Activated CD4-positive, alpha-beta T cell treated with anti-CD3 and anti-CD28 coated beads for 36 hours (primary cell): ENCODE data around the gene GPX6. TPM values are rescaled to one million over a fixed set of nuclear protein-coding genes. Genes with fewer than 3 reads are reported as not detected.
"Not testable (repeated sequence)": the region's sequence is repeated elsewhere in the genome, so short reads cannot be mapped to it uniquely, and the experiment has no call there.

Experiments used
- ATAC-seq: fragments of 200-7000 bp; cut with Tn5 transposase; one replicate; pipeline ENCODE4 v1.10.0; 2021; ENCODE audit warnings: mild to moderate bottlenecking, moderate library complexity
- CTCF ChIA-PET: fragments of 350-600 bp; sonication (Branson Sonifier 250); formaldehyde crosslinking; loops from one replicate; lab custom pipeline; 2021; ENCODE audit warnings: antibody characterized with exemption; lab: Charles Lee
- POLR2A ChIA-PET: fragments of 350-600 bp; sonication (Branson Sonifier 250); formaldehyde crosslinking; loops from one replicate; lab custom pipeline; 2021; ENCODE audit warnings: antibody characterized with exemption, inconsistent platforms; lab: Charles Lee
- DNase-seq: peaks from one replicate; pipeline ENCODE4 v3.0.0-alpha.2; 2020
- H3K27ac Mint-ChIP-seq: one replicate; pipeline ENCODE4 v1.8.0; 2021; ENCODE audit warnings: mixed read lengths
- H3K27me3 Mint-ChIP-seq: one replicate; pipeline ENCODE4 v1.8.0; 2021; ENCODE audit warnings: mixed read lengths
- H3K36me3 Mint-ChIP-seq: one replicate; pipeline ENCODE4 v1.8.0; 2021; ENCODE audit warnings: low read depth, mixed read lengths
- H3K4me1 Mint-ChIP-seq: one replicate; pipeline ENCODE4 v1.8.0; 2021; ENCODE audit warnings: mixed read lengths
- H3K4me3 Mint-ChIP-seq: one replicate; pipeline ENCODE4 v1.8.0; 2021; ENCODE audit warnings: mild to moderate bottlenecking, moderate library complexity, mixed read lengths
- H3K9me3 Mint-ChIP-seq: one replicate; pipeline ENCODE4 v1.8.0; 2021; ENCODE audit warnings: low read depth, mixed read lengths
- intact Hi-C, 2 experiments: fragments of 100-400 bp; cut with DNase I in 1 of 2; cut with micrococcal nuclease in 1 of 2; formaldehyde crosslinking; loops; one replicate each; pipeline versions ENCODE4 v1.14.2 to v1.15.1; 2022 to 2024; cut with DNase I, micrococcal nuclease
- total RNA-seq, 2 experiments: library from RNA; stranded (reverse); gene quantifications; one replicate each; pipeline ENCODE4 v1.2.3, GENCODE V29; 2021

The GPX6 gene
- not detected for total RNA-seq

- CTCF ChIA-PET, result interaction anchor here (0.5 kb wide), 1 partner anchor 35 kb away, joined by 3 read pairs; no protein-coding TSS in a partner anchor
- Mint-ChIP-seq H3K4me3 (no peak within 1 kb of the TSS), H3K9me3 (no peaks in the 10 kb centered on the region), H3K36me3 (no peaks in the 10 kb centered on the region), H3K27me3 (peaks cover 25% of the 10 kb centered on the region), H3K4me1 (no peaks in the 10 kb centered on the region), H3K27ac (no peak within 1 kb of the TSS)
- intact Hi-C loops, result no loop called here
- ATAC-seq, result no peak
- POLR2A ChIA-PET, result interaction anchor here (0.6 kb wide), 1 partner anchor 38 kb away, joined by 3 read pairs; no protein-coding TSS in a partner anchor
- DNase-seq, result no peak
Observed at GRCh38 chr6:28515676-28516075, at the start of gene GPX6. TSS of gene GPX6 (minus strand) at chr6:28515793. CDS start at chr6:28515743, 50 bp downstream.

GRCh38 chr6:28563430-28564095 is 48.0 kb upstream of the GPX6 start:
- CTCF ChIA-PET, result interaction anchor here (0.6 to 1.3 kb wide), 2 partner anchors 18 to 50 kb away, joined by 3 read pairs; no protein-coding TSS in a partner anchor
- Mint-ChIP-seq H3K27me3 (peaks cover 30% of the 10 kb centered on the region), H3K27ac (no peak overlapping the region), H3K9me3 (no peaks in the 10 kb centered on the region), H3K4me1 (no peaks in the 10 kb centered on the region), H3K4me3 (no peak overlapping the region), H3K36me3 (no peaks in the 10 kb centered on the region)
- intact Hi-C loops, result no loop called here
- POLR2A ChIA-PET, result no interaction called here
- DNase-seq (no peak), ATAC-seq (no peak)

- DNase-seq (no peak), ATAC-seq (no peak)
- peaks cover 32% of the 10 kb centered on the region for H3K27me3 Mint-ChIP-seq
- intact Hi-C loops, result no loop called here
- no peak overlapping the region for H3K4me3 Mint-ChIP-seq
- H3K36me3 Mint-ChIP-seq, result no peaks in the 10 kb centered on the region
- no peak overlapping the region for H3K27ac Mint-ChIP-seq
- CTCF ChIA-PET, result no interaction called here
- H3K9me3 Mint-ChIP-seq, result no peaks in the 10 kb centered on the region
- H3K4me1 Mint-ChIP-seq, result no peaks in the 10 kb centered on the region
- POLR2A ChIA-PET, result no interaction called here
Observed at GRCh38 chr6:28558629-28559028, 43.0 kb upstream of the GPX6 start.

- Mint-ChIP-seq H3K4me3 (no peak overlapping the region), H3K4me1 (no peaks in the 10 kb centered on the region)
Observed at GRCh38 chr6:28555136-28555535, 39.5 kb upstream of the GPX6 start.

GRCh38 chr6:28553986-28554881 is 38.6 kb upstream of the GPX6 start:
- H3K9me3 Mint-ChIP-seq, result no peaks in the 10 kb centered on the region
- intact Hi-C loops, result no loop called here
- ATAC-seq, result no peak
- no peak for DNase-seq
- H3K27me3 Mint-ChIP-seq, result peaks cover 48% of the 10 kb centered on the region
- no peaks in the 10 kb centered on the region for H3K36me3 Mint-ChIP-seq
- POLR2A ChIA-PET, result no interaction called here
- CTCF ChIA-PET, result interaction anchor here (0.6 to 1.4 kb wide), 4 partner anchors 10 to 271 kb away, joined by 3 to 4 read pairs (median 3); no protein-coding TSS in a partner anchor
- no peak overlapping the region for H3K4me3 Mint-ChIP-seq
- H3K4me1 Mint-ChIP-seq, result no peaks in the 10 kb centered on the region
- no peak overlapping the region for H3K27ac Mint-ChIP-seq

More at GRCh38 chr6:28555136-28555535, 39.5 kb upstream of the GPX6 start:
- ATAC-seq, result no peak
- DNase-seq, result no peak
- H3K27ac Mint-ChIP-seq, result no peak overlapping the region
- peaks cover 46% of the 10 kb centered on the region for H3K27me3 Mint-ChIP-seq
- no peaks in the 10 kb centered on the region for H3K9me3 Mint-ChIP-seq
- POLR2A ChIA-PET, result no interaction called here
- no peaks in the 10 kb centered on the region for H3K36me3 Mint-ChIP-seq
- CTCF ChIA-PET, result interaction anchor here (0.6 kb wide), 2 partner anchors 11 to 230 kb away, joined by 3 read pairs; no protein-coding TSS in a partner anchor
- intact Hi-C loops, result no loop called here

GRCh38 chr6:28553384-28553985 is 37.9 kb upstream of the GPX6 start:
- H3K4me1 Mint-ChIP-seq, result no peaks in the 10 kb centered on the region
- ATAC-seq, result no peak
- CTCF ChIA-PET, result interaction anchor here (0.6 to 1.4 kb wide), 2 partner anchors 79 to 270 kb away, joined by 3 to 4 read pairs; no protein-coding TSS in a partner anchor
- no peak overlapping the region for H3K4me3 Mint-ChIP-seq
- POLR2A ChIA-PET, result interaction anchor here (0.7 kb wide), 1 partner anchor 38 kb away, joined by 3 read pairs; the partner anchor contains the start of gene GPX6
- no peaks in the 10 kb centered on the region for H3K9me3 Mint-ChIP-seq
- H3K27me3 Mint-ChIP-seq, result peaks cover 53% of the 10 kb centered on the region
- no peak overlapping the region for H3K27ac Mint-ChIP-seq
- intact Hi-C loops, result no loop called here
- no peaks in the 10 kb centered on the region for H3K36me3 Mint-ChIP-seq
- DNase-seq, result no peak

- H3K9me3 Mint-ChIP-seq, result no peaks in the 10 kb centered on the region
- CTCF ChIA-PET, result no interaction called here
Observed at GRCh38 chr6:28551891-28552666, 36.5 kb upstream of the GPX6 start.

GRCh38 chr6:28547003-28547402 is 31.4 kb upstream of the GPX6 start:
- not testable (repeated sequence) for H3K9me3 Mint-ChIP-seq
- peaks cover 21% of the 10 kb centered on the region for H3K4me1 Mint-ChIP-seq

More at GRCh38 chr6:28551891-28552666, 36.5 kb upstream of the GPX6 start:
- Mint-ChIP-seq H3K4me1 (no peaks in the 10 kb centered on the region), H3K4me3 (no peak overlapping the region), H3K36me3 (no peaks in the 10 kb centered on the region), H3K27ac (no peak overlapping the region), H3K27me3 (peaks cover 58% of the 10 kb centered on the region)
- no peak for DNase-seq
- intact Hi-C loops, result no loop called here
- ATAC-seq, result no peak
- POLR2A ChIA-PET, result no interaction called here

GRCh38 chr6:28545955-28546354 is 30.4 kb upstream of the GPX6 start:
- no peak for ATAC-seq

More at GRCh38 chr6:28547003-28547402, 31.4 kb upstream of the GPX6 start:
- H3K4me3 Mint-ChIP-seq, H3K36me3 Mint-ChIP-seq, POLR2A ChIA-PET, intact Hi-C loops, H3K27ac Mint-ChIP-seq, ATAC-seq, CTCF ChIA-PET, DNase-seq: not testable (repeated sequence)
- peaks cover 51% of the 10 kb centered on the region for H3K27me3 Mint-ChIP-seq

More at GRCh38 chr6:28545955-28546354, 30.4 kb upstream of the GPX6 start:
- no peak overlapping the region for H3K27ac Mint-ChIP-seq
- POLR2A ChIA-PET, result no interaction called here
- CTCF ChIA-PET, result no interaction called here
- H3K36me3 Mint-ChIP-seq, result no peaks in the 10 kb centered on the region
- no peak overlapping the region for H3K4me3 Mint-ChIP-seq
- H3K9me3 Mint-ChIP-seq, result peaks cover 2% of the 10 kb centered on the region
- DNase-seq, result no peak
- intact Hi-C loops, result no loop called here
- peaks cover 27% of the 10 kb centered on the region for H3K4me1 Mint-ChIP-seq
- peaks cover 49% of the 10 kb centered on the region for H3K27me3 Mint-ChIP-seq
